Type B pancreatic cell (in vitro differentiated cells): ENCODE data around the gene CD300C. TPM values are rescaled to one million over a fixed set of nuclear protein-coding genes. Genes with fewer than 3 reads are reported as not detected.

Source experiments
- DNase-seq: peaks from one replicate; pipeline ENCODE4 v3.0.0; 2021; ENCODE audit warnings: mixed read lengths; ENCODE audit not compliant: unreplicated experiment; ENCODE audit errors: extremely low spot score
- H3K27ac Mint-ChIP-seq: 2 replicates; pipeline ENCODE4 v1.8.0; 2021; ENCODE audit warnings: mild to moderate bottlenecking, mixed read lengths
- H3K27me3 Mint-ChIP-seq: 2 replicates; pipeline ENCODE4 v1.8.0; 2021; ENCODE audit warnings: mixed read lengths
- H3K36me3 Mint-ChIP-seq: 2 replicates; pipeline ENCODE4 v1.8.0; 2021; ENCODE audit warnings: mixed read lengths
- H3K4me1 Mint-ChIP-seq: one replicate; pipeline ENCODE4 v1.8.0; 2021; ENCODE audit warnings: mixed read lengths; ENCODE audit not compliant: unreplicated experiment
- H3K4me3 Mint-ChIP-seq: 2 replicates; pipeline ENCODE4 v1.8.0; 2021; ENCODE audit warnings: mild to moderate bottlenecking, mixed read lengths
- H3K9me3 Mint-ChIP-seq: 2 replicates; pipeline ENCODE4 v1.8.0; 2021; ENCODE audit warnings: mixed read lengths
- CTCF ChIP-seq: fragments of 200-600 bp; sonication (generic); conservative IDR thresholded peaks from 2 replicates; pipeline ENCODE4 v1.5.0; 2021; ENCODE audit warnings: antibody characterized with exemption, mild to moderate bottlenecking
- long read RNA-seq: library from polyadenylated mRNA; unstranded; transcript quantifications from one replicate; pipeline ENCODE4 v2.0.0, GENCODE V29; 2020
- total RNA-seq: library from RNA; stranded (reverse); gene quantifications from 2 replicates; pipeline ENCODE4 v1.2.1, GENCODE V29; 2021; ENCODE audit warnings: low replicate concordance

The CD300C gene
- total RNA-seq: not detected in 2 replicates
- long read RNA-seq: 0 reads

GRCh38 chr17:74545843-74546230, at the start of gene CD300C:
CD300C (minus strand) TSS chr17:74546115; CDS start chr17:74545782, 333 bp downstream.
- H3K27me3 Mint-ChIP-seq: peaks cover 15% of the 10 kb centered on the region
- no peak within 1 kb of the TSS for H3K27ac Mint-ChIP-seq
- no peak within 1 kb of the TSS for H3K4me3 Mint-ChIP-seq
- DNase-seq: no peak
- H3K36me3 Mint-ChIP-seq: no peaks in the 10 kb centered on the region
- H3K9me3 Mint-ChIP-seq: no peaks in the 10 kb centered on the region
- no peak for TF ChIP-seq CTCF
- H3K4me1 Mint-ChIP-seq: no peaks in the 10 kb centered on the region

GRCh38 chr17:74595037-74595750, 49.3 kb upstream of the CD300C start:
- Mint-ChIP-seq H3K36me3 (no peaks in the 10 kb centered on the region), H3K27me3 (peaks cover 61% of the 10 kb centered on the region), H3K9me3 (no peaks in the 10 kb centered on the region), H3K27ac (no peak overlapping the region), H3K4me3 (no peak overlapping the region), H3K4me1 (no peaks in the 10 kb centered on the region)
- DNase-seq: no peak
- TF ChIP-seq CTCF: no peak

GRCh38 chr17:74592087-74592990, 46.4 kb upstream of the CD300C start, which contains the start of gene CD300LD:
CD300LD (minus strand) TSS chr17:74592283; CDS start chr17:74592202, 81 bp downstream.
- Mint-ChIP-seq H3K9me3 (no peaks in the 10 kb centered on the region), H3K4me1 (no peaks in the 10 kb centered on the region), H3K27ac (no peak within 1 kb of the TSS), H3K27me3 (peaks cover 45% of the 10 kb centered on the region), H3K36me3 (no peaks in the 10 kb centered on the region), H3K4me3 (no peak within 1 kb of the TSS)
- TF ChIP-seq CTCF: no peak
- no peak for DNase-seq

GRCh38 chr17:74591503-74591902, 45.6 kb upstream of the CD300C start:
- no peak for DNase-seq
- Mint-ChIP-seq H3K9me3 (no peaks in the 10 kb centered on the region), H3K4me3 (no peak overlapping the region), H3K36me3 (no peaks in the 10 kb centered on the region), H3K27me3 (peaks cover 37% of the 10 kb centered on the region), H3K27ac (no peak overlapping the region), H3K4me1 (no peaks in the 10 kb centered on the region)
- TF ChIP-seq CTCF: no peak

GRCh38 chr17:74585711-74586110, 39.8 kb upstream of the CD300C start:
- no peaks in the 10 kb centered on the region for H3K36me3 Mint-ChIP-seq
- H3K27me3 Mint-ChIP-seq: peaks cover 13% of the 10 kb centered on the region
- H3K4me1 Mint-ChIP-seq: no peaks in the 10 kb centered on the region
- TF ChIP-seq CTCF: no peak
- H3K4me3 Mint-ChIP-seq: no peak overlapping the region
- no peaks in the 10 kb centered on the region for H3K9me3 Mint-ChIP-seq
- H3K27ac Mint-ChIP-seq: no peak overlapping the region
- DNase-seq: no peak
